Liver (tissue), 3 donors: ENCODE results near the gene GALNT9.

Experiments used
- FOXA1 ChIP-seq: IDR thresholded peaks from 2 replicates; pipeline ENCODE4 v1.6.1; 2016; ENCODE audit warnings: antibody characterized with exemption
- RXRA ChIP-seq, 2 donors: IDR thresholded peaks; 2 replicates each; pipeline ENCODE4 v1.6.1; 2017 to 2018; ENCODE audit warnings: antibody characterized with exemption in 2 of 2, mild to moderate bottlenecking in 1 of 2
- SP1 ChIP-seq: IDR thresholded peaks from 2 replicates; pipeline ENCODE4 v1.6.1; 2018; ENCODE audit warnings: antibody characterized with exemption, mild to moderate bottlenecking
- TAF1 ChIP-seq: conservative IDR thresholded peaks from 2 replicates; pipeline ENCODE4 v1.6.1; 2016; ENCODE audit warnings: antibody characterized with exemption, mild to moderate bottlenecking
- YY1 ChIP-seq: IDR thresholded peaks from 2 replicates; pipeline ENCODE4 v1.6.1; 2016; ENCODE audit warnings: antibody characterized with exemption, mild to moderate bottlenecking
- TF ChIP-seq, protein P1 (sequence below): fragments of 150-350 bp; IDR thresholded peaks from 2 replicates; pipeline ENCODE4 v1.5.1; 2017; ENCODE audit warnings: improper control_type of control experiment, low read depth, low read length; ENCODE audit not compliant: missing input control
- TF ChIP-seq, protein P2 (sequence below): IDR thresholded peaks from 2 replicates; pipeline ENCODE4 v1.6.1; 2016; ENCODE audit warnings: antibody characterized with exemption
- TF ChIP-seq, protein P3 (sequence below): IDR thresholded peaks from 2 replicates; pipeline ENCODE4 v1.6.1; 2016; ENCODE audit warnings: antibody characterized with exemption
- donor health status: healthy.
- donor health status: healthy.

DNA sequence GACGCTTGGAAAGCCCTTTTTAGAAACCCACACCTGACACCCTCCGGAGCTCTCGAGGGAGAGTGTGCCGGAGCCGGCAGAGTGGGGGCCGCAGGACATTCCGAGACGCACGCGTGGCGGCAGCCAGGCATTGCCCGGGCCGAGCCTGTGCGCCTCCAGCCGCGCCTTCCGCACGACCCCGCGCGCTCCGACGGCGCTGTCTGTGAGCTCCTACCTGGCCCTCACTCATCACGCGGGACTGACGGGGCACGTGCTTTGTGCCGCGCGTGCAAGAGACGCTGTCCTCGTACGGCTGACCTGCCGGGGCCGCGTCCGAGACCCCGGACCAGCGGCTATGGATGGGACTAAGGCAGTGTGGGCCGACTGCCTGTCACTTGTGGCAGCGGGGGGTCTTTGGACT, 5.2 kb downstream of the GALNT9 start:
- TF ChIP-seq, protein P1, sequence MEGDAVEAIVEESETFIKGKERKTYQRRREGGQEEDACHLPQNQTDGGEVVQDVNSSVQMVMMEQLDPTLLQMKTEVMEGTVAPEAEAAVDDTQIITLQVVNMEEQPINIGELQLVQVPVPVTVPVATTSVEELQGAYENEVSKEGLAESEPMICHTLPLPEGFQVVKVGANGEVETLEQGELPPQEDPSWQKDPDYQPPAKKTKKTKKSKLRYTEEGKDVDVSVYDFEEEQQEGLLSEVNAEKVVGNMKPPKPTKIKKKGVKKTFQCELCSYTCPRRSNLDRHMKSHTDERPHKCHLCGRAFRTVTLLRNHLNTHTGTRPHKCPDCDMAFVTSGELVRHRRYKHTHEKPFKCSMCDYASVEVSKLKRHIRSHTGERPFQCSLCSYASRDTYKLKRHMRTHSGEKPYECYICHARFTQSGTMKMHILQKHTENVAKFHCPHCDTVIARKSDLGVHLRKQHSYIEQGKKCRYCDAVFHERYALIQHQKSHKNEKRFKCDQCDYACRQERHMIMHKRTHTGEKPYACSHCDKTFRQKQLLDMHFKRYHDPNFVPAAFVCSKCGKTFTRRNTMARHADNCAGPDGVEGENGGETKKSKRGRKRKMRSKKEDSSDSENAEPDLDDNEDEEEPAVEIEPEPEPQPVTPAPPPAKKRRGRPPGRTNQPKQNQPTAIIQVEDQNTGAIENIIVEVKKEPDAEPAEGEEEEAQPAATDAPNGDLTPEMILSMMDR: no peak
- TF ChIP-seq SP1 (no peak), RXRA (IDR thresholded peaks at IDR 0.05) (no peak), TAF1 (no peak), YY1 (no peak), FOXA1 (no peak)
- TF ChIP-seq, protein P2, sequence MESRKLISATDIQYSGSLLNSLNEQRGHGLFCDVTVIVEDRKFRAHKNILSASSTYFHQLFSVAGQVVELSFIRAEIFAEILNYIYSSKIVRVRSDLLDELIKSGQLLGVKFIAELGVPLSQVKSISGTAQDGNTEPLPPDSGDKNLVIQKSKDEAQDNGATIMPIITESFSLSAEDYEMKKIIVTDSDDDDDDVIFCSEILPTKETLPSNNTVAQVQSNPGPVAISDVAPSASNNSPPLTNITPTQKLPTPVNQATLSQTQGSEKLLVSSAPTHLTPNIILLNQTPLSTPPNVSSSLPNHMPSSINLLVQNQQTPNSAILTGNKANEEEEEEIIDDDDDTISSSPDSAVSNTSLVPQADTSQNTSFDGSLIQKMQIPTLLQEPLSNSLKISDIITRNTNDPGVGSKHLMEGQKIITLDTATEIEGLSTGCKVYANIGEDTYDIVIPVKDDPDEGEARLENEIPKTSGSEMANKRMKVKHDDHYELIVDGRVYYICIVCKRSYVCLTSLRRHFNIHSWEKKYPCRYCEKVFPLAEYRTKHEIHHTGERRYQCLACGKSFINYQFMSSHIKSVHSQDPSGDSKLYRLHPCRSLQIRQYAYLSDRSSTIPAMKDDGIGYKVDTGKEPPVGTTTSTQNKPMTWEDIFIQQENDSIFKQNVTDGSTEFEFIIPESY: no peak
- TF ChIP-seq, protein P3, sequence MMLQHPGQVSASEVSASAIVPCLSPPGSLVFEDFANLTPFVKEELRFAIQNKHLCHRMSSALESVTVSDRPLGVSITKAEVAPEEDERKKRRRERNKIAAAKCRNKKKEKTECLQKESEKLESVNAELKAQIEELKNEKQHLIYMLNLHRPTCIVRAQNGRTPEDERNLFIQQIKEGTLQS: no peak
